Left ventricle myocardium inferior (tissue), 1 donor: ENCODE results near the gene GRID1. TPM values are rescaled to one million over a fixed set of nuclear protein-coding genes. Genes with fewer than 3 reads are reported as not detected.
"Not testable (repeated sequence)": the region's sequence is repeated elsewhere in the genome, so short reads cannot be mapped to it uniquely, and the experiment has no call there.

ENCODE experiments used
- DNase-seq: peaks from one replicate; pipeline ENCODE4 v3.0.0-alpha.2; 2020
- H3K27ac ChIP-seq: fragments of 200-600 bp; replicated peaks from 2 replicates; pipeline ENCODE4 v1.8.0; 2021
- H3K27me3 ChIP-seq: fragments of 200-600 bp; 2 replicates; pipeline ENCODE4 v1.8.0; 2021; ENCODE audit warnings: low read depth
- H3K36me3 ChIP-seq: fragments of 200-600 bp; 2 replicates; pipeline ENCODE4 v1.8.0; 2021
- H3K4me1 ChIP-seq: fragments of 200-600 bp; 2 replicates; pipeline ENCODE4 v1.8.0; 2021
- H3K4me3 ChIP-seq: fragments of 200-600 bp; 2 replicates; pipeline ENCODE4 v1.8.0; 2021; ENCODE audit warnings: mild to moderate bottlenecking, moderate library complexity
- H3K9me3 ChIP-seq: fragments of 200-600 bp; replicated peaks from 2 replicates; pipeline ENCODE4 v1.8.0; 2021
- CTCF ChIP-seq: fragments of 200-600 bp; IDR thresholded peaks from 2 replicates; pipeline ENCODE4 v1.8.0; 2021; ENCODE audit warnings: antibody characterized with exemption, mild to moderate bottlenecking, borderline replicate concordance
- intact Hi-C: fragments of 100-400 bp; cut with micrococcal nuclease; formaldehyde crosslinking; loops from one replicate; pipeline ENCODE4 v1.11.0; 2022
- total RNA-seq: library from RNA; stranded (reverse); fragmentation: NEBNext Ultra II Directional; extraction: Animal tissue kit (Norgen Biotek cat#: 25700); gene quantifications from one replicate; pipeline ENCODE4 v1.2.1, GENCODE V29; 2021
- donor health status: DM: no; HTN: yes; CAD: no; lungs with severe emphysema.

GRID1 gene
- total RNA-seq, 1 donor from 2014 or later, result 1.6 TPM

DNA sequence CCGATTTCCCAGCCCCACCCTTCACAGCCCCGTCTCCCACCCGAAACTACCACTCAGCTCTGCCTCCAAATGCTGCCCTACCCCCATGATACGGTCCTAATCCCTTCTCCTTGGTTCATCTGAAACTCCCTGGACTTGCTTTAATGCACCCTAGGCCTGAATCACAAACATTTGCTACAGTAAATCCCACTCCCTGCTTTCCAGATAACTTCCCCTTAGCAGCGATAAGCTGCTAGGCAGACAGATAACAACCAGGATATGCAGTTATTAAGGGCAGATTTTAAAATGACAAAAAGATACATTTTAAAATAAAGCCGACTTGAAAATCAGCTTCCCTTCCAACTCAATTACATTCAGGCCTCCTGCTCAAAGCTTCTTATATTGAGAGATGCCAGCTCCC is 514.7 kb downstream of the GRID1 start:
- no peak for DNase-seq
- Histone ChIP-seq H3K27me3 (no peaks in the 10 kb centered on the region), H3K27ac (no peak overlapping the region), H3K36me3 (no peaks in the 10 kb centered on the region), H3K4me1 (no peaks in the 10 kb centered on the region), H3K9me3 (peaks cover 14% of the 10 kb centered on the region), H3K4me3 (no peak overlapping the region)
- no peak for TF ChIP-seq CTCF
- intact Hi-C loops, result no loop called here

GRCh38 chr10:85851325-85851724 is 515.3 kb downstream of the GRID1 start:
- H3K4me3 ChIP-seq, result no peak overlapping the region
- no peaks in the 10 kb centered on the region for H3K4me1 ChIP-seq
- no peak for DNase-seq
- H3K36me3 ChIP-seq, result no peaks in the 10 kb centered on the region
- no peak overlapping the region for H3K27ac ChIP-seq
- peaks cover 14% of the 10 kb centered on the region for H3K9me3 ChIP-seq
- H3K27me3 ChIP-seq, result no peaks in the 10 kb centered on the region
- intact Hi-C loops, result no loop called here
- TF ChIP-seq CTCF, result no peak

DNA sequence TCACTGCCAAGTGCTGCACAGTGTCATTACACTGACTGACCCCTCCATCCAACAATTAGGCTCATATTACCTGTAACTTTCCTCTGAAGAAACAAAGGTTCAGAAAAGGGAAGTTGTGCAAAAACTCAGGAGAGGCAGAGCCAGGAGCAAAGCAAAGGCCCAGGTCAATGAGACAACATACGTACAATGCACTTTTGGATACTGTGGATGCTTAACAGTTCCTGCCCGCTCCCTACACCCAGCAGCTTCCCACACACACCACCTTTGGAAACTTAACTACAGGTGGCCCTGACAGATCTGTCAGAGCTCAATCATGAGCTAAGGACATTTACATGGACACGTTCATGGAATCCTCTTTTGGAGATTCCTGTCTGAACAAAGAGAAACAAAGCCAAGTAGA is 515.9 kb downstream of the GRID1 start:
- Histone ChIP-seq H3K27me3 (no peaks in the 10 kb centered on the region), H3K36me3 (no peaks in the 10 kb centered on the region), H3K9me3 (peaks cover 14% of the 10 kb centered on the region), H3K4me3 (no peak overlapping the region), H3K4me1 (no peaks in the 10 kb centered on the region), H3K27ac (no peak overlapping the region)
- TF ChIP-seq CTCF, result no peak
- no peak for DNase-seq
- intact Hi-C loops, result no loop called here

DNA sequence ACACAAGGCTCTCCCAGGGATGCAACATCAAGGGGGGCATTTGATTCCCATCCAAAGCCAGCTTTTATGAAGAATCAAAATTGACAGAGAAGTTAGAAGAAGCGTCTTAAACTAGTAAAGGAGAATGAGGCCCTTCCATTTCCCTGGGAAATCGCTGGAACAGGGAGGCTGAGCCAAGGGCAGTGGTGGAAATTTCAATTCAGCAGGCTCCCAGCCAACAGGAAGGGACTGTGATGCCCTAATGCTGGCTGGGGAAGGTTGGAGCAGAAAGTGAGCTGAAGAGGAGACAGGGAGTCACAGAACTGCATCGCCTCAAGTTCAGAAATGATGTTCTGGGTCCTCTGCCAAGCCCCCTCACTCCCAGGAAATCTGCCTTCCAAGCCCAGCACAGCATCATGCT is 517.3 kb downstream of the GRID1 start:
- Histone ChIP-seq H3K9me3 (peaks cover 14% of the 10 kb centered on the region), H3K27me3 (no peaks in the 10 kb centered on the region), H3K4me1 (no peaks in the 10 kb centered on the region), H3K36me3 (no peaks in the 10 kb centered on the region), H3K4me3 (no peak overlapping the region), H3K27ac (no peak overlapping the region)
- no peak for TF ChIP-seq CTCF
- DNase-seq, result no peak
- intact Hi-C loops, result no loop called here

- Histone ChIP-seq H3K9me3 (peaks cover 14% of the 10 kb centered on the region), H3K27ac (no peak overlapping the region), H3K36me3 (no peaks in the 10 kb centered on the region), H3K4me3 (no peak overlapping the region), H3K4me1 (no peaks in the 10 kb centered on the region), H3K27me3 (no peaks in the 10 kb centered on the region)
- no peak for DNase-seq
- intact Hi-C loops, result no loop called here
- no peak for TF ChIP-seq CTCF
Measured at GRCh38 chr10:85848756-85849155, 517.8 kb downstream of the GRID1 start.

DNA sequence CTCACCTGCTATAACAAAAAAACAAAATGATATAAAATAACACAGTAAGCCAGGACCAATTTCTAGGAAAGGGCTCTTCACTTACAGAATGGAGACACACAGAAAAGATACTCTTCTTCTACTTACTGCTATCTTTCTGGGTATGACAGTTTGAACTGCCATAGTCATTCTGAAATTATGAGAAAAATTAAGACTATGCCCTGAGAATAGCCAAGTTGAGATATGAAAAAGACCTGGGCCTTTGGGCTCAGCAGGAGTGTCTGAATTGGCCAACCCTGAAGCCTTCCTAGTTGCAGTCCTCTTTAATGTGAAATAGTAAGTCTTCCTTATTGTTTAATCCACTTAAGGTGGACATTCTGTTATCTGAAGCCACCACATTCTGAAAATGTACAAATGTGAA is 519.5 kb downstream of the GRID1 start:
- H3K27me3 ChIP-seq, result no peaks in the 10 kb centered on the region
- TF ChIP-seq CTCF, result no peak
- no peaks in the 10 kb centered on the region for H3K4me1 ChIP-seq
- peaks cover 14% of the 10 kb centered on the region for H3K9me3 ChIP-seq
- H3K4me3 ChIP-seq, result no peak overlapping the region
- no peak for DNase-seq
- H3K27ac ChIP-seq, result no peak overlapping the region
- no peaks in the 10 kb centered on the region for H3K36me3 ChIP-seq
- intact Hi-C loops, result no loop called here

DNA sequence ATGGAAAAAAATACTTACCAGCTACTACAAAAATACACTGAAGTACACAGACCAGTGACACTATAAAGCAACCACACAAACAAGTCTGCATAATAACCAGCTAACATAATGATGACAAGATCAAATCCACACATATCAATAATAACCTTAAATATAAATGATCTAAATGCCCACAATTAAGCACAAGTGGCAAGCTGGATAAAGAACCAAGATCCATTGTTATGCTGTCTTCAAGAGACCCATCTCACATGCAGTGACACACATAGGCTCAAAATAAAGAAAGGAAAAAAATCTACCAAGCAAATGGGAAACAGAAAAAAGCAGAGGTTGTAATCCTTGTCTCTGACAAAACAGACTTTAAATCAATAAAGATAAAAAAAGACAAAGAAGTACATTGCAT is 527.9 kb downstream of the GRID1 start:
- H3K4me1 ChIP-seq, DNase-seq, H3K27ac ChIP-seq, H3K27me3 ChIP-seq, intact Hi-C loops, H3K4me3 ChIP-seq, H3K36me3 ChIP-seq: not testable (repeated sequence)
- H3K9me3 ChIP-seq, result peaks cover 66% of the 10 kb centered on the region
